ENCODE data around the gene TRIM8.

DNA sequence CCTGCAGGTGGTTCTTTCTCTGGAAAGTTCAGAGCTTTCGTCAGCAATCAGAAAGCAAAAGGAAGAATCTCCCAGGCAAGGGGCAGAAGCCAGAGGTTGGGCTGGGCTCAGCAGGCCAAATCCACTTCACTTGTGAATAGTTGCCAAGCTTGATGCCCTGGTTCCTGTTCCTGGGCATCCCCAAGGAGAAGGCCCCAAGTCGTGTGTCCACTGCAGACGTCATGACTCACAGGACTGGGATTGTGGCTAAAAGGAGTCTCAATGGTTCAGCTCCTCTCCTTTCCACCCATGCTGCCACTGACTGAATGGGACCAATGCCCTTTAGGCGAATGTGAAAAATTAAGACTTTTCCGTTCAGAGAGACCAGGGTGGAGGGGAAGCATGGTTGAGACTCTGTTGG is 38.6 kb upstream of the TRIM8 start:
- TF ChIP-seq POLR2A (IDR thresholded peaks at IDR 0.05): no peak
- TF ChIP-seq, protein P1, sequence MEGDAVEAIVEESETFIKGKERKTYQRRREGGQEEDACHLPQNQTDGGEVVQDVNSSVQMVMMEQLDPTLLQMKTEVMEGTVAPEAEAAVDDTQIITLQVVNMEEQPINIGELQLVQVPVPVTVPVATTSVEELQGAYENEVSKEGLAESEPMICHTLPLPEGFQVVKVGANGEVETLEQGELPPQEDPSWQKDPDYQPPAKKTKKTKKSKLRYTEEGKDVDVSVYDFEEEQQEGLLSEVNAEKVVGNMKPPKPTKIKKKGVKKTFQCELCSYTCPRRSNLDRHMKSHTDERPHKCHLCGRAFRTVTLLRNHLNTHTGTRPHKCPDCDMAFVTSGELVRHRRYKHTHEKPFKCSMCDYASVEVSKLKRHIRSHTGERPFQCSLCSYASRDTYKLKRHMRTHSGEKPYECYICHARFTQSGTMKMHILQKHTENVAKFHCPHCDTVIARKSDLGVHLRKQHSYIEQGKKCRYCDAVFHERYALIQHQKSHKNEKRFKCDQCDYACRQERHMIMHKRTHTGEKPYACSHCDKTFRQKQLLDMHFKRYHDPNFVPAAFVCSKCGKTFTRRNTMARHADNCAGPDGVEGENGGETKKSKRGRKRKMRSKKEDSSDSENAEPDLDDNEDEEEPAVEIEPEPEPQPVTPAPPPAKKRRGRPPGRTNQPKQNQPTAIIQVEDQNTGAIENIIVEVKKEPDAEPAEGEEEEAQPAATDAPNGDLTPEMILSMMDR (IDR thresholded peaks at IDR 0.05): no peak

Data from lower leg skin (tissue), 3 donors.